PFSK-1 (cell line): ENCODE measurements around the gene RNF125.

Source experiments
- POLR2AphosphoS5 ChIP-seq: IDR thresholded peaks from 2 replicates; pipeline ENCODE4 v1.6.1; 2012; ENCODE audit warnings: low read depth, mild to moderate bottlenecking, control low read depth, low read length, moderate library complexity
- SIN3A ChIP-seq: IDR thresholded peaks from 2 replicates; pipeline ENCODE4 v1.6.1; 2012; ENCODE audit warnings: mild to moderate bottlenecking, low read length, moderate library complexity, borderline replicate concordance; ENCODE audit not compliant: insufficient read depth
- TAF1 ChIP-seq: IDR thresholded peaks from 2 replicates; pipeline ENCODE4 v1.6.1; 2012; ENCODE audit warnings: low read length, control low read depth, borderline replicate concordance; ENCODE audit not compliant: insufficient read depth

DNA sequence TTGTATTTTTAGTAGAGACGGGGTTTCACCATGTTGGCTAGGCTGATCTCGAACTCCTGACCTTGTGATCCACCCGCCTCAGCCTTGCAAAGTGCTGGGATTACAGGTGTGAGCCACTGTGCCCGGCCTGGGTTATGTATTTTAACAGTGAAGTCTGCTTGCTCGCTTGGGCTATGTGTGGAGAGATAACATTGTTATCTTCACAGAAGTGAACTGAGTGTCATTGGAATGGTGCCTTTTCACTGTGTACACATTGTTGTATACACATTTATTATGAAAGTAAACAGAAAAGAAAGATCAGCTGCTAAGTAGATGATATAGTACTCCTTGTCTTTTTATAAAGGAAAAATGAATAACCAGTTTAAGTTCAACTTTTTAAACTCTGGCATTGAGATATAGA is 103.4 kb downstream of the RNF125 start:
- TF ChIP-seq POLR2AphosphoS5 (no peak), SIN3A (no peak), TAF1 (no peak)
